ENCODE data around the gene SEMA3G. TPM values are rescaled to one million over a fixed set of nuclear protein-coding genes. Genes with fewer than 3 reads are reported as not detected.

The SEMA3G gene
- total RNA-seq, 2 experiments from 2014 or later: not detected

DNA sequence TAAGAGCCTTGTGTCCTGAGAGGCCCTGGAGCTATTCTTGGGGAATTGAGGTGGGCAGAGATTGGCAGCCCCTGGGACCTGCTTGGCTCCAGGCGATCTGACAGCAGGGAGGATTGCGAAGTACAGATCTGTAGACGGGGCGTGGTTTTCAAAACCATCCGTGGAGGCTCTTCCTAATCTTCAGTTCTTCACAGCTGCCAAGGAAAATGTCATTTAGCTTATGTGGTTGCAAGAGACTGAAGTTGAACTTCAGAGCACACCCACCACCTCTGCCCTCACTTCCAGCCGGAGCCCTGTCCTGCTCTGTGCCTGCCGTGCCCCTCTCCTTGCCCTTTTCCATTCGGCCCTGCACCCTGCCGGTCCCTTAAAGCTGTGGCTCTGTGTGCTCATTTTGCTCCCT is 23.4 kb upstream of the SEMA3G start:
- H3K9me3 Mint-ChIP-seq: no peaks in the 10 kb centered on the region
- no peak overlapping the region for H3K27ac Mint-ChIP-seq
- H3K36me3 Mint-ChIP-seq (ENCODE audit: low read depth): peaks cover 13% of the 10 kb centered on the region
- no peak for DNase-seq
- no peak overlapping the region for H3K4me3 Mint-ChIP-seq
- ATAC-seq: no peak
- no peaks in the 10 kb centered on the region for H3K27me3 Mint-ChIP-seq
- TF ChIP-seq, protein P1, sequence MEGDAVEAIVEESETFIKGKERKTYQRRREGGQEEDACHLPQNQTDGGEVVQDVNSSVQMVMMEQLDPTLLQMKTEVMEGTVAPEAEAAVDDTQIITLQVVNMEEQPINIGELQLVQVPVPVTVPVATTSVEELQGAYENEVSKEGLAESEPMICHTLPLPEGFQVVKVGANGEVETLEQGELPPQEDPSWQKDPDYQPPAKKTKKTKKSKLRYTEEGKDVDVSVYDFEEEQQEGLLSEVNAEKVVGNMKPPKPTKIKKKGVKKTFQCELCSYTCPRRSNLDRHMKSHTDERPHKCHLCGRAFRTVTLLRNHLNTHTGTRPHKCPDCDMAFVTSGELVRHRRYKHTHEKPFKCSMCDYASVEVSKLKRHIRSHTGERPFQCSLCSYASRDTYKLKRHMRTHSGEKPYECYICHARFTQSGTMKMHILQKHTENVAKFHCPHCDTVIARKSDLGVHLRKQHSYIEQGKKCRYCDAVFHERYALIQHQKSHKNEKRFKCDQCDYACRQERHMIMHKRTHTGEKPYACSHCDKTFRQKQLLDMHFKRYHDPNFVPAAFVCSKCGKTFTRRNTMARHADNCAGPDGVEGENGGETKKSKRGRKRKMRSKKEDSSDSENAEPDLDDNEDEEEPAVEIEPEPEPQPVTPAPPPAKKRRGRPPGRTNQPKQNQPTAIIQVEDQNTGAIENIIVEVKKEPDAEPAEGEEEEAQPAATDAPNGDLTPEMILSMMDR (IDR thresholded peaks at IDR 0.05): no peak
- POLR2A ChIA-PET: interaction anchor here (1.4 kb wide), 1 partner anchor 10 kb away, joined by 6 read pairs; no protein-coding TSS in a partner anchor
- H3K4me1 Mint-ChIP-seq (ENCODE audit: low read depth): peaks cover 6% of the 10 kb centered on the region
- CTCF ChIA-PET: interaction anchor here (1.8 to 2.9 kb wide), 2 partner anchors 20 to 22 kb away, joined by 4 to 9 read pairs; no protein-coding TSS in a partner anchor
- intact Hi-C loops (cut with micrococcal nuclease): no loop called here

DNA sequence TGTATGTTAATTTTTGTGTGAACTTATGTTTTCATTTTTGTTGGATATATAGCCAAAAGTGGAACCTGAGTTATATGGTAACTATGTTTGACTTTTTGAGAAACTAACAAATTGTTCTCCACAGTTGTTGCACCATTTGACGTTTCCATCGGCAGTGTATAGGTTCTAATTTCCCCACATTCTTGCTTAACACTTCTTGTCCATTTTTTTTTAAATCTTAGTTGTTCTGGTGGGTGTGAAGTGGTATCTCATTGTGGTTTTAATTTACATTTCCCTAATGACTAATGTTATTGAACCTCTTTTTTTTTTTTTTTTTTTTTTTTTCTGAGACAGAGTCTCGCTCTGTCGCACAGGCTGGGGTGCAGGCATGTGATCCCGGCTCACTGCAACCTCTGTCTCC is 18.5 kb upstream of the SEMA3G start:
- no peaks in the 10 kb centered on the region for H3K9me3 Mint-ChIP-seq

DNA sequence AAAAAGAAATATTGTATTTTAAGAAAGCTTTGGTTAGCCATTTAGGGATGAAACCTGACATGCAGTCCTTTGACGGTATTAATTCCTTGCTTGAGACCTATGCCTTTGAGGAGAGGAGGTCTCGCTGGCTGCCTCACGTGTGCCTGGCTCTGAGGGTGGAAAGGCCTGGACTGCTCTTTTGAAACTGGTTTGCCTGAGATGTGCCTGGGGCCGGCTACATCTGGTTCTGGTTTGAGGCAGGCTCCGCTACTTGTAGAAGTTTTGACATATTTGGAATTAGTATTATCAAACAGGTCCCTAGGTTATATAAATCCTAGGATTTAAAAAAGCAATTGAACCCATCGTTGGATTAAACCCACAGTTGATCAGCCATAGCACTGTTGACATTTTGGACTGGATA is 17.0 kb upstream of the SEMA3G start:
- ATAC-seq (no peak), DNase-seq (no peak)
- H3K27ac Mint-ChIP-seq: no peak overlapping the region
- peaks cover 26% of the 10 kb centered on the region for H3K36me3 Mint-ChIP-seq (ENCODE audit: low read depth)
- no peak overlapping the region for H3K4me3 Mint-ChIP-seq
- TF ChIP-seq, protein P1 (IDR thresholded peaks at IDR 0.05): no peak
- peaks cover 31% of the 10 kb centered on the region for H3K4me1 Mint-ChIP-seq (ENCODE audit: low read depth)
- ChIA-PET CTCF (interaction anchor here (0.9 to 1.0 kb wide), 3 partner anchors 10 to 20 kb away, joined by 3 read pairs; no protein-coding TSS in a partner anchor), POLR2A (no interaction called here)
- no peaks in the 10 kb centered on the region for H3K9me3 Mint-ChIP-seq
- intact Hi-C loops (cut with micrococcal nuclease): no loop called here
- no peaks in the 10 kb centered on the region for H3K27me3 Mint-ChIP-seq

More for the DNA sequence above, 18.5 kb upstream of the SEMA3G start:
- Mint-ChIP-seq H3K27me3 (no peaks in the 10 kb centered on the region), H3K36me3 (ENCODE audit: low read depth) (peaks cover 13% of the 10 kb centered on the region), H3K4me3 (no peak overlapping the region), H3K4me1 (ENCODE audit: low read depth) (peaks cover 20% of the 10 kb centered on the region), H3K27ac (no peak overlapping the region)
- intact Hi-C loops (cut with micrococcal nuclease): no loop called here
- ChIA-PET POLR2A (no interaction called here), CTCF (no interaction called here)
- no peak for DNase-seq
- TF ChIP-seq, protein P1 (IDR thresholded peaks at IDR 0.05): no peak
- ATAC-seq: no peak

DNA sequence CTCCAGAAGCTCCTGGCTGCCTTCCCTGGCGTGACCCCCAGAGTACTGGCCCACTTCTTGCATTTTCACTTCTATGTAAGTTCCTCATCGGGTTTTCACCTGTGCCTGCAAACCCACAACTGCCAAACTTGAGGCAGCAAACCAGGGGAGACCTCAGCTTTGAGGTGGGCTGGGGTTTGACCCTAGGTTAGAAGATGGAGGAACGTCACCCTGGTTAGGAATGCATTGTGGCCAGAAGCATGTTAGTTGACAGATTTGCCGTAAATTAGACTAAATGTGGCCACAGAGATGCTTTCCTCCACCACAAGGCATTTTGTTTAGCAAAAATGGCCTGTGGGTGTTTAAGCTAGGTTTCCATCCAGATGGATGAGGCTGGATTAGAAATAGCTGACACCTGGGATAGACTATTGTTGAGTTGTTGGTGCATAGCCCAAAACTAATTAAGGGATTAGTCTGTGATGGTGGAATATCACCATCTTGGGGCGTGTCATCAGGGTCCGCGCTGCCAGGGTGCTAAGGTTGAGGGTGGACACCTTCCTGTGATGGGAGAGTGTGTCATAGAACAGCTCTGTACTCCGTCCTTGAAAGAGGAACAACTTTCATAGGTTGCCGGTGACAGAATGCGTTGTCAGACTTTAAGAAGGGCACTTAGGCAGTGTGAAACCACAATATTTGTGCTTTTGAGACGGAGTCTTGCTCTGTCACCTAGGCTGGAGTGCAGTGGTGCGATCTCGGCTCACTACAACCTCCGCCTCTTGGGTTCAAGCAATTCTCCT is 14.1 kb upstream of the SEMA3G start:
- H3K4me1 Mint-ChIP-seq (ENCODE audit: low read depth): peaks cover 45% of the 10 kb centered on the region

More for the DNA sequence above, 14.1 kb upstream of the SEMA3G start:
- Mint-ChIP-seq H3K36me3 (ENCODE audit: low read depth) (peaks cover 26% of the 10 kb centered on the region), H3K4me3 (no peak overlapping the region), H3K27ac (no peak overlapping the region), H3K27me3 (no peaks in the 10 kb centered on the region), H3K9me3 (no peaks in the 10 kb centered on the region)
- DNase-seq (no peak), ATAC-seq (no peak)
- CTCF ChIA-PET: interaction anchor here (0.9 to 7.1 kb wide), 7 partner anchors 12 to 120 kb away, joined by 3 to 66 read pairs (median 5); partner anchors contain the start of gene SEMA3G
- intact Hi-C loops (cut with micrococcal nuclease): no loop called here
- TF ChIP-seq, protein P1 (IDR thresholded peaks at IDR 0.05): no peak
- POLR2A ChIA-PET: interaction anchor here (1.3 to 2.3 kb wide), 2 partner anchors 9 to 11 kb away, joined by 3 to 6 read pairs; no protein-coding TSS in a partner anchor

Measured in activated CD8-positive, alpha-beta T cell treated with anti-CD3 and anti-CD28 coated beads for 36 hours (primary cell).